ENCODE results near the gene RNU6-7.

RNU6-7 gene

GRCh38 chr14:32201816-32202490 is at the start of gene RNU6-7:
Gene RNU6-7, plus strand, starts transcription at chr14:32202045.
- no peak for DNase-seq (ENCODE audit: low spot score)

- no peak for DNase-seq (ENCODE audit: low spot score)
Measured at GRCh38 chr14:32166029-32166428, 35.8 kb upstream of the RNU6-7 start.

- DNase-seq (ENCODE audit: low spot score) = no peak
Measured at GRCh38 chr14:32166924-32167323, 34.9 kb upstream of the RNU6-7 start.

- DNase-seq (ENCODE audit: low spot score) = no peak
Measured at GRCh38 chr14:32167907-32168306, 33.9 kb upstream of the RNU6-7 start.

GRCh38 chr14:32169191-32169590 is 32.7 kb upstream of the RNU6-7 start:
- DNase-seq (ENCODE audit: low spot score) = no peak

- no peak for DNase-seq (ENCODE audit: low spot score)
Measured at GRCh38 chr14:32171469-32171868, 30.4 kb upstream of the RNU6-7 start.

- DNase-seq (ENCODE audit: low spot score) = no peak
Measured at GRCh38 chr14:32183151-32184058, 18.4 kb upstream of the RNU6-7 start.

- no peak for DNase-seq (ENCODE audit: low spot score)
Measured at GRCh38 chr14:32185097-32185496, 16.7 kb upstream of the RNU6-7 start.

- no peak for DNase-seq (ENCODE audit: low spot score)
Measured at GRCh38 chr14:32186248-32186647, 15.6 kb upstream of the RNU6-7 start.

- DNase-seq (ENCODE audit: low spot score) = no peak
Measured at GRCh38 chr14:32189811-32190210, 12.0 kb upstream of the RNU6-7 start.

GRCh38 chr14:32190673-32191072 is 11.2 kb upstream of the RNU6-7 start:
- DNase-seq (ENCODE audit: low spot score) = no peak

- DNase-seq (ENCODE audit: low spot score) = no peak
Measured at GRCh38 chr14:32192712-32193373, 9.0 kb upstream of the RNU6-7 start.

GRCh38 chr14:32193532-32193931 is 8.3 kb upstream of the RNU6-7 start:
- no peak for DNase-seq (ENCODE audit: low spot score)

- no peak for DNase-seq (ENCODE audit: low spot score)
Measured at GRCh38 chr14:32195636-32196035, 6.2 kb upstream of the RNU6-7 start.

- no peak for DNase-seq (ENCODE audit: low spot score)
Measured at GRCh38 chr14:32197919-32198318, 3.9 kb upstream of the RNU6-7 start.

GRCh38 chr14:32200368-32201192 is 1.3 kb upstream of the RNU6-7 start:
- DNase-seq (ENCODE audit: low spot score) = no peak

- peak; percentile 78 for DNase-seq (ENCODE audit: low spot score)
Measured at GRCh38 chr14:32201193-32201815, 541 bp upstream of the RNU6-7 start.

GRCh38 chr14:32202491-32202997 is 699 bp downstream of the RNU6-7 start:
- DNase-seq (ENCODE audit: low spot score) = no peak

GRCh38 chr14:32202998-32203882 is 1.4 kb downstream of the RNU6-7 start, which contains the start of gene RNU6-8:
Gene RNU6-8, minus strand, starts transcription at chr14:32203269.
- DNase-seq (ENCODE audit: low spot score) = peak; percentile 82

- no peak for DNase-seq (ENCODE audit: low spot score)
Measured at GRCh38 chr14:32203928-32204357, 2.1 kb downstream of the RNU6-7 start.
